ENCODE measurements around the gene PACS2. TPM values are rescaled to one million over a fixed set of nuclear protein-coding genes. Genes with fewer than 3 reads are reported as not detected.

PACS2 gene
- total and polyA plus RNA-seq, 3 donors from 2014 or later, result 99.2 to 174 (median 167) TPM

- 88 to 90% methylated on average over 7 to 8 of the region's 8 CpGs for WGBS, 2 donors
- H3K36me3 ChIP-seq (ENCODE audit: low read depth, missing control alignments), result no peaks in the 10 kb centered on the region
- H3K4me3 ChIP-seq, result no peak overlapping the region
- no peak overlapping the region for H3K27ac ChIP-seq
- DNase-seq, result no peak
- intact Hi-C loops (cut with DNase I; ENCODE audit: low total_unique reads), result no loop called here
- no peaks in the 10 kb centered on the region for H3K9me3 ChIP-seq
- H3K27me3 ChIP-seq, result no peaks in the 10 kb centered on the region
- TF ChIP-seq POLR2A (IDR thresholded peaks at IDR 0.05) (no peak), CTCF (IDR thresholded peaks at IDR 0.05) (no peak)
- H3K4me1 ChIP-seq, result peaks cover 30% of the 10 kb centered on the region
Observed at GRCh38 chr14:105331575-105332349, 17.2 kb downstream of the PACS2 start.

GRCh38 chr14:105332350-105332874, 17.9 kb downstream of the PACS2 start:
- H3K4me1 ChIP-seq, result peaks cover 25% of the 10 kb centered on the region
- H3K4me3 ChIP-seq, result no peak overlapping the region
- no peaks in the 10 kb centered on the region for H3K9me3 ChIP-seq
- no peak overlapping the region for H3K27ac ChIP-seq
- intact Hi-C loops (cut with DNase I; ENCODE audit: low total_unique reads), result no loop called here
- no peak for DNase-seq
- no peaks in the 10 kb centered on the region for H3K27me3 ChIP-seq
- H3K36me3 ChIP-seq (ENCODE audit: low read depth, missing control alignments), result no peaks in the 10 kb centered on the region
- WGBS, 2 donors, result 86 to 88% methylated on average over 6 to 11 of the region's 11 CpGs
- no peak for TF ChIP-seq CTCF (IDR thresholded peaks at IDR 0.05)
- TF ChIP-seq POLR2A (IDR thresholded peaks at IDR 0.05), result no peak

- H3K4me1 ChIP-seq, result peaks cover 31% of the 10 kb centered on the region
- H3K4me3 ChIP-seq, result no peak overlapping the region
- WGBS, 2 donors, result 91 to 100% methylated on average over 5 to 15 of the region's 15 CpGs
- DNase-seq, result no peak
- intact Hi-C loops (cut with DNase I; ENCODE audit: low total_unique reads), result no loop called here
- no peaks in the 10 kb centered on the region for H3K9me3 ChIP-seq
- H3K27ac ChIP-seq, result no peak overlapping the region
- TF ChIP-seq CTCF (IDR thresholded peaks at IDR 0.05), result no peak
- no peak for TF ChIP-seq POLR2A (IDR thresholded peaks at IDR 0.05)
- H3K36me3 ChIP-seq (ENCODE audit: low read depth, missing control alignments), result no peaks in the 10 kb centered on the region
- H3K27me3 ChIP-seq, result no peaks in the 10 kb centered on the region
Observed at GRCh38 chr14:105333020-105333490, 18.5 kb downstream of the PACS2 start.

GRCh38 chr14:105333613-105334364, 19.2 kb downstream of the PACS2 start:
- Histone ChIP-seq H3K4me1 (peaks cover 35% of the 10 kb centered on the region), H3K4me3 (no peak overlapping the region), H3K9me3 (no peaks in the 10 kb centered on the region), H3K27ac (no peak overlapping the region), H3K27me3 (no peaks in the 10 kb centered on the region), H3K36me3 (ENCODE audit: low read depth, missing control alignments) (no peaks in the 10 kb centered on the region)
- WGBS, 2 donors, result 82 to 90% methylated on average over 2 to 18 of the region's 18 CpGs
- intact Hi-C loops (cut with DNase I; ENCODE audit: low total_unique reads), result no loop called here
- DNase-seq, result no peak
- no peak for TF ChIP-seq POLR2A (IDR thresholded peaks at IDR 0.05)
- no peak for TF ChIP-seq CTCF (IDR thresholded peaks at IDR 0.05)

Data from testis (tissue), 3 donors.